Measurements from ENCODE around the gene C16orf78.

- TF ChIP-seq, protein P1, sequence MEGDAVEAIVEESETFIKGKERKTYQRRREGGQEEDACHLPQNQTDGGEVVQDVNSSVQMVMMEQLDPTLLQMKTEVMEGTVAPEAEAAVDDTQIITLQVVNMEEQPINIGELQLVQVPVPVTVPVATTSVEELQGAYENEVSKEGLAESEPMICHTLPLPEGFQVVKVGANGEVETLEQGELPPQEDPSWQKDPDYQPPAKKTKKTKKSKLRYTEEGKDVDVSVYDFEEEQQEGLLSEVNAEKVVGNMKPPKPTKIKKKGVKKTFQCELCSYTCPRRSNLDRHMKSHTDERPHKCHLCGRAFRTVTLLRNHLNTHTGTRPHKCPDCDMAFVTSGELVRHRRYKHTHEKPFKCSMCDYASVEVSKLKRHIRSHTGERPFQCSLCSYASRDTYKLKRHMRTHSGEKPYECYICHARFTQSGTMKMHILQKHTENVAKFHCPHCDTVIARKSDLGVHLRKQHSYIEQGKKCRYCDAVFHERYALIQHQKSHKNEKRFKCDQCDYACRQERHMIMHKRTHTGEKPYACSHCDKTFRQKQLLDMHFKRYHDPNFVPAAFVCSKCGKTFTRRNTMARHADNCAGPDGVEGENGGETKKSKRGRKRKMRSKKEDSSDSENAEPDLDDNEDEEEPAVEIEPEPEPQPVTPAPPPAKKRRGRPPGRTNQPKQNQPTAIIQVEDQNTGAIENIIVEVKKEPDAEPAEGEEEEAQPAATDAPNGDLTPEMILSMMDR (IDR thresholded peaks at IDR 0.05) = no peak
- TF ChIP-seq EP300 (IDR thresholded peaks at IDR 0.05) = no peak
- no peak for TF ChIP-seq POLR2A (IDR thresholded peaks at IDR 0.05)
Observed at GRCh38 chr16:49398761-49399160, 25.2 kb downstream of the C16orf78 start.

All from gastroesophageal sphincter (tissue), 3 donors.